ENCODE measurements around the gene COL18A1.

DNA sequence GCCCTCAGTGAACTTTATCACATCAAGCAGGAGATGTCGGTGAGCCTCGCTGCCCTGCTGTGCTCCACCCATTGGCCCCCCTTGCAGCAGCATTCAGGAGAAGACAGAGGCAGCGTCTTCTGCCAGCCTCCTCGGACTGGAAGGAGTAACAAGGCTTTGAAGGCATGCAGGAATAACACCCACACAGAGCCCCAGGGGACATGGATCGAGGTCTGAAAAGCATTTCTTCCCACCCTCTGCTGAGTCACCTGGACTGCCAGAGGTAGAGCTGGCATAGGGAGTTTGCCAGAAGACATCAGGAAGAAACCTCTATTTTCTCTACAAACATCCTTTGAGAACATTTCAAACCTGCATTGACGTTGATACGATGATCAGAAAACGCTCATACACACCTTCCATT lies 42.9 kb downstream of the COL18A1 start:
- TF ChIP-seq GABPA (IDR thresholded peaks at IDR 0.05 in 1 of 2, conservative IDR thresholded peaks at IDR 0.05 in 1 of 2) (no peak), TAF1 (conservative IDR thresholded peaks at IDR 0.05) (no peak), YY1 (IDR thresholded peaks at IDR 0.05) (no peak), EGR1 (IDR thresholded peaks at IDR 0.05; ENCODE audit: low read depth in 2 of 2) (no peak), SP1 (IDR thresholded peaks at IDR 0.05) (no peak), RAD21 (IDR thresholded peaks at IDR 0.05) (no peak), JUND (IDR thresholded peaks at IDR 0.05) (no peak), RXRA (IDR thresholded peaks at IDR 0.05) (no peak), FOXA1 (IDR thresholded peaks at IDR 0.05) (no peak)
- TF ChIP-seq, protein P1, sequence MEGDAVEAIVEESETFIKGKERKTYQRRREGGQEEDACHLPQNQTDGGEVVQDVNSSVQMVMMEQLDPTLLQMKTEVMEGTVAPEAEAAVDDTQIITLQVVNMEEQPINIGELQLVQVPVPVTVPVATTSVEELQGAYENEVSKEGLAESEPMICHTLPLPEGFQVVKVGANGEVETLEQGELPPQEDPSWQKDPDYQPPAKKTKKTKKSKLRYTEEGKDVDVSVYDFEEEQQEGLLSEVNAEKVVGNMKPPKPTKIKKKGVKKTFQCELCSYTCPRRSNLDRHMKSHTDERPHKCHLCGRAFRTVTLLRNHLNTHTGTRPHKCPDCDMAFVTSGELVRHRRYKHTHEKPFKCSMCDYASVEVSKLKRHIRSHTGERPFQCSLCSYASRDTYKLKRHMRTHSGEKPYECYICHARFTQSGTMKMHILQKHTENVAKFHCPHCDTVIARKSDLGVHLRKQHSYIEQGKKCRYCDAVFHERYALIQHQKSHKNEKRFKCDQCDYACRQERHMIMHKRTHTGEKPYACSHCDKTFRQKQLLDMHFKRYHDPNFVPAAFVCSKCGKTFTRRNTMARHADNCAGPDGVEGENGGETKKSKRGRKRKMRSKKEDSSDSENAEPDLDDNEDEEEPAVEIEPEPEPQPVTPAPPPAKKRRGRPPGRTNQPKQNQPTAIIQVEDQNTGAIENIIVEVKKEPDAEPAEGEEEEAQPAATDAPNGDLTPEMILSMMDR (IDR thresholded peaks at IDR 0.05; ENCODE audit: low read depth, low read length, missing input control) = no peak
- TF ChIP-seq, protein P2, sequence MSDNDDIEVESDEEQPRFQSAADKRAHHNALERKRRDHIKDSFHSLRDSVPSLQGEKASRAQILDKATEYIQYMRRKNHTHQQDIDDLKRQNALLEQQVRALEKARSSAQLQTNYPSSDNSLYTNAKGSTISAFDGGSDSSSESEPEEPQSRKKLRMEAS (IDR thresholded peaks at IDR 0.05) = no peak
- TF ChIP-seq, protein P3, sequence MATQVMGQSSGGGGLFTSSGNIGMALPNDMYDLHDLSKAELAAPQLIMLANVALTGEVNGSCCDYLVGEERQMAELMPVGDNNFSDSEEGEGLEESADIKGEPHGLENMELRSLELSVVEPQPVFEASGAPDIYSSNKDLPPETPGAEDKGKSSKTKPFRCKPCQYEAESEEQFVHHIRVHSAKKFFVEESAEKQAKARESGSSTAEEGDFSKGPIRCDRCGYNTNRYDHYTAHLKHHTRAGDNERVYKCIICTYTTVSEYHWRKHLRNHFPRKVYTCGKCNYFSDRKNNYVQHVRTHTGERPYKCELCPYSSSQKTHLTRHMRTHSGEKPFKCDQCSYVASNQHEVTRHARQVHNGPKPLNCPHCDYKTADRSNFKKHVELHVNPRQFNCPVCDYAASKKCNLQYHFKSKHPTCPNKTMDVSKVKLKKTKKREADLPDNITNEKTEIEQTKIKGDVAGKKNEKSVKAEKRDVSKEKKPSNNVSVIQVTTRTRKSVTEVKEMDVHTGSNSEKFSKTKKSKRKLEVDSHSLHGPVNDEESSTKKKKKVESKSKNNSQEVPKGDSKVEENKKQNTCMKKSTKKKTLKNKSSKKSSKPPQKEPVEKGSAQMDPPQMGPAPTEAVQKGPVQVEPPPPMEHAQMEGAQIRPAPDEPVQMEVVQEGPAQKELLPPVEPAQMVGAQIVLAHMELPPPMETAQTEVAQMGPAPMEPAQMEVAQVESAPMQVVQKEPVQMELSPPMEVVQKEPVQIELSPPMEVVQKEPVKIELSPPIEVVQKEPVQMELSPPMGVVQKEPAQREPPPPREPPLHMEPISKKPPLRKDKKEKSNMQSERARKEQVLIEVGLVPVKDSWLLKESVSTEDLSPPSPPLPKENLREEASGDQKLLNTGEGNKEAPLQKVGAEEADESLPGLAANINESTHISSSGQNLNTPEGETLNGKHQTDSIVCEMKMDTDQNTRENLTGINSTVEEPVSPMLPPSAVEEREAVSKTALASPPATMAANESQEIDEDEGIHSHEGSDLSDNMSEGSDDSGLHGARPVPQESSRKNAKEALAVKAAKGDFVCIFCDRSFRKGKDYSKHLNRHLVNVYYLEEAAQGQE (IDR thresholded peaks at IDR 0.05) = no peak
- TF ChIP-seq, protein P4, sequence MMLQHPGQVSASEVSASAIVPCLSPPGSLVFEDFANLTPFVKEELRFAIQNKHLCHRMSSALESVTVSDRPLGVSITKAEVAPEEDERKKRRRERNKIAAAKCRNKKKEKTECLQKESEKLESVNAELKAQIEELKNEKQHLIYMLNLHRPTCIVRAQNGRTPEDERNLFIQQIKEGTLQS (IDR thresholded peaks at IDR 0.05) = no peak

Measured in liver (tissue), 3 donors.